Erythroblast (primary cell): ENCODE results near the gene TMEM131L.

ENCODE experiments used
- GATA1 ChIP-seq: IDR thresholded peaks from 2 replicates; pipeline ENCODE4 v1.6.1; 2011; ENCODE audit warnings: low read depth, mild to moderate bottlenecking, control low read depth, low read length, moderate library complexity
- POLR2A ChIP-seq: IDR thresholded peaks from 2 replicates; pipeline ENCODE4 v1.6.1; 2011; ENCODE audit warnings: mild to moderate bottlenecking, low read length

DNA sequence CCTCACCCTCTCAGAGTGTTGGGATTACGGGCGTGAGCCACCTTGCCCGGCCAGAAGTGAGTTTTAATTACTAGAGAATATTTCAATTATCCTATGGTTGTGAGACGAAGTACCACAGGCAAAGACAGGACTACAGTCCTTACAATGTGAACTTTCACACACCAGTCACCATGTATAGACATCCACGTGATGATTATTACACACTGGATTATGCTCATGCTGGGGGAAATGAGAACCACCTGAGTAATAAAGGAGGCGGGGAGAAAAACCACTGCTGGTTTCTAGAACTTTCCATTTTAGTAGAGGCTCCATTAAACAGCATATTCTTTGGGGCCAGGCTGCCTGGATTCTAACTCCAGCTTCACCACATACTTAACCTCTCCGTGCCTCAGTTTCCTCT, 175.4 kb downstream of the TMEM131L start:
- TF ChIP-seq POLR2A, result no peak
- TF ChIP-seq GATA1, result no peak
